Measurements from ENCODE around the gene SFRP5.

- no peak for TF ChIP-seq CTCF (IDR thresholded peaks at IDR 0.05 in 2 of 3, conservative IDR thresholded peaks at IDR 0.05 in 1 of 3; ENCODE audit: control insufficient read depth in 2 of 3, extremely low read depth in 1 of 3, insufficient read depth in 1 of 3, low read depth in 3 of 3, low read length in 3 of 3)
- no peak for TF ChIP-seq CHD1 (IDR thresholded peaks at IDR 0.05; ENCODE audit: low read depth, low read length)
- no peak for TF ChIP-seq GABPA (IDR thresholded peaks at IDR 0.05; ENCODE audit: low read depth)
- TF ChIP-seq NFIC (IDR thresholded peaks at IDR 0.05; ENCODE audit: low read depth, low read length): no peak
Measured at GRCh38 chr10:97782455-97783228, 10.8 kb upstream of the SFRP5 start.
